ENCODE measurements around the gene BANF1.

GRCh38 chr11:66051766-66052663 lies 49.7 kb downstream of the BANF1 start, which contains the start of gene SF3B2:
- TF ChIP-seq CTBP1 (IDR thresholded peaks at IDR 0.05; ENCODE audit: borderline replicate concordance): peak; percentile 95
- no peak for TF ChIP-seq EZH2 (IDR thresholded peaks at IDR 0.05; ENCODE audit: borderline replicate concordance, low read depth, low read length)
- TF ChIP-seq HBP1 (CRISPR knock-in tag; IDR thresholded peaks at IDR 0.05): no peak
- TF ChIP-seq SRSF7 (optimal IDR thresholded peaks at IDR 0.05; ENCODE audit: low read depth, low read length): no peak
- TF ChIP-seq NFYB (IDR thresholded peaks at IDR 0.05; ENCODE audit: extremely low read depth, insufficient read length): peak; percentile 11
- no peak for TF ChIP-seq FOXM1 (IDR thresholded peaks at IDR 0.05; ENCODE audit: low read depth)
- TF ChIP-seq FOXM1 (CRISPR knock-in tag; IDR thresholded peaks at IDR 0.05; ENCODE audit: low read depth): peak; percentile 93
- TF ChIP-seq ZNF224 (CRISPR knock-in tag; IDR thresholded peaks at IDR 0.05): no peak
- no peak for TF ChIP-seq NCOA1 (IDR thresholded peaks at IDR 0.05; ENCODE audit: low read depth)
- TF ChIP-seq CTCF (IDR thresholded peaks at IDR 0.05 in 2 of 3, conservative IDR thresholded peaks at IDR 0.05 in 1 of 3; ENCODE audit: insufficient read depth in 2 of 3, low read depth in 1 of 3, low read length in 3 of 3): no peak
- no peak for TF ChIP-seq ARID3B (CRISPR knock-in tag; IDR thresholded peaks at IDR 0.05; ENCODE audit: borderline replicate concordance)
- no peak for TF ChIP-seq BCOR (IDR thresholded peaks at IDR 0.05)
- TF ChIP-seq MLX (CRISPR knock-in tag; conservative IDR thresholded peaks at IDR 0.05): no peak
- TF ChIP-seq ZNF217 (CRISPR knock-in tag; IDR thresholded peaks at IDR 0.05): no peak
